Peyer's patch (tissue), 4 donors: Measurements from ENCODE around the gene PRSS38.

Experiments used
- CTCF ChIP-seq, 6 experiments: fragments of 450-650 bp in 4 of 6; fragments of 200-600 bp in 2 of 6; sonication (generic) in 1 of 6; IDR thresholded peaks; one replicate each; pipeline ENCODE4 v1.5.1; 2017 to 2019; ENCODE audit warnings: antibody characterized with exemption in 6 of 6, mild to moderate bottlenecking in 3 of 6, moderate library complexity in 1 of 6
- POLR2A ChIP-seq, 2 donors: fragments of 450-650 bp; IDR thresholded peaks; one replicate each; pipeline ENCODE4 v1.5.1; 2017; ENCODE audit warnings: antibody characterized with exemption in 2 of 2, mild to moderate bottlenecking in 2 of 2, moderate library complexity in 2 of 2

GRCh38 chr1:227845519-227845918, 30.0 kb downstream of the PRSS38 start:
- TF ChIP-seq CTCF (IDR thresholded peaks at IDR 0.05) (no peak), POLR2A (IDR thresholded peaks at IDR 0.05) (no peak)
